Spleen (tissue), 11 donors: ENCODE results near the gene PTPRN2. TPM values are rescaled to one million over a fixed set of nuclear protein-coding genes. Genes with fewer than 3 reads are reported as not detected.

ENCODE experiments used
- DNase-seq: peaks from one replicate; pipeline ENCODE4 v3.0.0-alpha.2; 2020
- H3K27ac ChIP-seq, 8 donors: fragments of 200-600 bp; sonication (generic) in 7 of 8; 1 replicate in 4 of 8; 2 replicates in 4 of 8; pipeline versions ENCODE4 v1.5.0 to v1.8.0; 2016 to 2021; ENCODE audit warnings: inconsistent platforms in 4 of 8, mild to moderate bottlenecking in 4 of 8, moderate library complexity in 1 of 8
- H3K27me3 ChIP-seq, 7 donors: fragments of 200-600 bp; sonication (generic) in 6 of 7; replicated peaks in 1 of 7; 1 replicate in 4 of 7; 2 replicates in 3 of 7; pipeline versions ENCODE4 v1.5.0 to v1.8.0; 2016 to 2021; ENCODE audit warnings: inconsistent platforms in 3 of 7, mild to moderate bottlenecking in 1 of 7
- H3K36me3 ChIP-seq, 6 donors: fragments of 200-600 bp; sonication (generic) in 5 of 6; 1 replicate in 4 of 6; 2 replicates in 2 of 6; pipeline versions ENCODE4 v1.5.0 to v1.8.0; 2016 to 2021; ENCODE audit warnings: inconsistent platforms in 2 of 6
- H3K4me1 ChIP-seq, 6 donors: fragments of 200-600 bp; sonication (generic) in 5 of 6; 1 replicate in 3 of 6; 2 replicates in 3 of 6; pipeline versions ENCODE4 v1.5.0 to v1.8.0; 2016 to 2021; ENCODE audit warnings: inconsistent platforms in 3 of 6
- H3K4me3 ChIP-seq, 8 donors: fragments of 200-600 bp; sonication (generic) in 7 of 8; 1 replicate in 4 of 8; 2 replicates in 4 of 8; pipeline versions ENCODE4 v1.5.0 to v1.8.0; 2016 to 2021; ENCODE audit warnings: inconsistent platforms in 4 of 8, mild to moderate bottlenecking in 4 of 8, moderate library complexity in 2 of 8
- H3K9me3 ChIP-seq, 8 donors: fragments of 200-600 bp; sonication (generic) in 7 of 8; 1 replicate in 4 of 8; 2 replicates in 4 of 8; pipeline versions ENCODE4 v1.5.0 to v1.8.0; 2016 to 2021; ENCODE audit warnings: inconsistent platforms in 4 of 8
- CTCF ChIP-seq, 11 experiments: fragments of 200-600 bp in 7 of 11; fragments of 450-650 bp in 4 of 11; sonication (generic) in 4 of 11; IDR thresholded peaks in 8 of 11; conservative IDR thresholded peaks in 3 of 11; 1 replicate in 7 of 11; 2 replicates in 4 of 11; pipeline versions ENCODE4 v1.4.0 to v1.8.0; 2016 to 2021; ENCODE audit warnings: antibody characterized with exemption in 11 of 11, inconsistent platforms in 4 of 11, mild to moderate bottlenecking in 1 of 11
- POLR2A ChIP-seq, 3 donors: fragments of 450-650 bp; IDR thresholded peaks; one replicate each; pipeline ENCODE4 v1.5.1; 2017; ENCODE audit warnings: antibody characterized with exemption in 3 of 3, mild to moderate bottlenecking in 1 of 3
- POLR2AphosphoS5 ChIP-seq, 3 donors: sonication (generic); formaldehyde crosslinking; IDR thresholded peaks; one replicate each; pipeline ENCODE4 v1.5.1; 2017; ENCODE audit warnings: antibody characterized with exemption in 3 of 3
- WGBS, 5 donors: extraction: QIAGEN DNeasy Blood & Tissue Kit in 3 of 5; methylation state at CpG; one replicate each; pipeline versions ENCODE4 v1.1.5 to v1.1.7; 2013 to 2018; 5-methylcytosine and 5-hydroxymethylcytosine counted together
- intact Hi-C: fragments of 100-400 bp; cut with DNase I; formaldehyde crosslinking; loops from one replicate; pipeline ENCODE4 v1.15.0; 2023; ENCODE audit warnings: low total_unique reads
- polyA plus RNA-seq, 3 donors: library from polyadenylated mRNA; stranded (reverse); fragments of 200-250 nt; gene quantifications; one replicate each; pipeline ENCODE4 v1.2.1, GENCODE V29; 2013
- total RNA-seq, 7 donors: library from RNA; depleted of rRNA in 3 of 7; stranded (reverse); fragments of >200 nt in 3 of 7; fragmentation: NEBNext Ultra II Directional in 4 of 7; extraction: Animal tissue kit (Norgen Biotek cat#: 25700) in 4 of 7; gene quantifications; one replicate each; pipeline versions ENCODE4 v1.1.0 to v1.2.1, GENCODE V29; 2016 to 2021
- donor health status: healthy with polysubstance abuse.
- donor health status: DM: no; HTN: no; CAD: no; lungs with moderate emphysema.
- donor health status: DM: no; HTN: no; CAD: no.
- donor health status: Bipolar disorder and iron deficiency.
- donor health status: healthy.
- donor health status: DM: no; HTN: no; CAD: no.
- donor health status: DM: yes; HTN: yes; CAD: no.

The PTPRN2 gene
- total and polyA plus RNA-seq, 10 donors, result 7.0 to 22.8 (median 16.8) TPM

DNA sequence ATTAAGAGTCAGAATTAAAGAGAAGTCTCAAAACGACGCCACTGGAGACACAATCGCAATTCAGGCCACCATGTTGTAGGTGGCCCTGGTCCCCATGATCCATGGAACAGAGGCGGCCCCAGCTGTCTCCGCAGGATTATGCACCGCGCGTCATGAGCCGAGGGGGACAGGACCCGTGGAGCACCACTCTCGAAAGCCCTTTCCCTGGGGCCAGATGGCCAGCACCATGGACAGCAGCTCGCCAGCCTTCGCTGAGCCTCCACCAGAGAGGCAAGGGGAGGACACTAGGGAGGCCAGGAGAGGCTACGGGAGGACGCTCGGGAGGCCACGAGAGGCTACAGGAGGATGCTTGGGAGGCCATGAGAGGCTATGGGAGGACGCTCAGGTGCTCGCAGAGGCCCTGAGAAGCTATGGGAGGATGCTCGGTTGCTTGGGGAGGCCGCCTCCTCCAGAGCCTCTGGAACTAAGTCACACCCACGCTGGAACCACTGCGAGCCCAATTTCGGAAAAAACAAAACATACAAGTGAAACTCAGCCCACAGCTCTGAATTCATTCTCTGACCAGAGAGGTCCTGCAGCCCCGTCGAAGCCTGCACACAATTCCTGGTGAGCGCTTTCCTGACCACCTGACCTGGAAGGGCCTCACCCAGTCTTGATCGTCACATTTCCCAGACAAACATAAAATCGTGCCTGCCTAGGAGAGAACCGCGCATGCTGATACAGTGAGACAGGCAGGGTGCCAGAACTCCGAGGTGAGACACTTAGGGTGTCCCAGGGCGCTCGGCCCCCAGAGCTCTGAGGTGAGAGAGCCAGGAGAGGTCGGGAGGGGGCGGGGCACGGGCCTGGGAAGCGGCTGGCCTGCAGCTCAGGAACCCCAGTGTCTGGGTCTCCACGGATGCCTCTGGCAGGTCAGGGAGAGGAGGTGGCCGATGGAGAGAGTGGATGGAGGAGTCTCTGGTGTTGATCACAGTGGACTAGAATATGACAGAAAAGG, 224.4 kb downstream of the PTPRN2 start:
- Histone ChIP-seq H3K4me1 (no peaks in the 10 kb centered on the region), H3K36me3 (no peaks in the 10 kb centered on the region), H3K27ac (no peak overlapping the region), H3K9me3 (no peaks in the 10 kb centered on the region), H3K27me3 (peaks cover 0 to 13% (median 0%) of the 10 kb centered on the region in 7 donors), H3K4me3 (no peak overlapping the region)
- peak; percentile 71 for DNase-seq
- WGBS, 5 donors, result 79 to 84% (median 81%) methylated on average over 40 of the region's 40 CpGs
- intact Hi-C loops, result no loop called here
- TF ChIP-seq POLR2A (IDR thresholded peaks at IDR 0.05) (no peak), CTCF (IDR thresholded peaks at IDR 0.05 in 8 of 11, conservative IDR thresholded peaks at IDR 0.05 in 3 of 11) (no peak), POLR2AphosphoS5 (IDR thresholded peaks at IDR 0.05) (no peak)

- TF ChIP-seq POLR2AphosphoS5 (IDR thresholded peaks at IDR 0.05), result no peak
- no peak for TF ChIP-seq CTCF (IDR thresholded peaks at IDR 0.05 in 8 of 11, conservative IDR thresholded peaks at IDR 0.05 in 3 of 11)
- TF ChIP-seq POLR2A (IDR thresholded peaks at IDR 0.05), result no peak
- 82 to 95% (median 88%) methylated on average over 7 to 8 of the region's 8 CpGs for WGBS, 5 donors
- Histone ChIP-seq H3K4me1 (no peaks in the 10 kb centered on the region), H3K4me3 (no peak overlapping the region), H3K27me3 (peaks cover 0 to 19% (median 0%) of the 10 kb centered on the region in 7 donors), H3K36me3 (no peaks in the 10 kb centered on the region), H3K27ac (no peak overlapping the region), H3K9me3 (no peaks in the 10 kb centered on the region)
- intact Hi-C loops, result no loop called here
- peak; percentile 66 for DNase-seq
These were observed 225.6 kb downstream of the PTPRN2 start for GRCh38 chr7:158362001-158362400.

DNA sequence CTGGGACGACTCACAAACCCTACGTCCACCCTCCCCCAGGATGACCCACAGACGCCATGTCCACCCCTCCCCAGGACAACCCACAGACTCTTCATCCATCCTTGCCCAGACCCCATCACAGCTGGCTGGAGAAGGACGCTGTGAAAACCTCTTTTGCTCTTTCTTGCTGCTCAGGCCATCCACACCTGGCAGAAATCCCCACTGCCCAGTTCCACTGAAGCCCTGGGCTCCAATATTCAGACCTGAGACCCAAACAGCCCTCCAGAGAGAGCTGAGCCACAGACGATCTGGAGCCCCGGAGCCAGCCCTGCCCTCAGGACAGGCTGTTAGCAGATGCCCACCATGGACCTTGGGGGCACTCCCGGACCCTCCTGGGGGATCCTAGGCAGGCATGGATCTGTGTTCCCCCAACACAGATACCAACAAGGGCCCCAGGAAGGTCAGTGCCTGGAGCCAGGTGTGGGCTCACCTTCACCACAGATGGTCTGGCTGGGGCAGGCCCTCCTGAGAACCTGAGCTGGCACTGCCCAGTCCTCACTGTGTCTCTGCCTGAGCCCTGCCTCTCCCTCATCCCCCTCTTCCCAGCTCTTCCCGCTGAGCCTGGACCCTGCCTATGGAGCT, 226.2 kb downstream of the PTPRN2 start:
- WGBS, 5 donors, result 68 to 80% (median 80%) methylated on average over 6 to 8 of the region's 8 CpGs
- no peaks in the 10 kb centered on the region for H3K36me3 ChIP-seq
- no peak for TF ChIP-seq POLR2AphosphoS5 (IDR thresholded peaks at IDR 0.05)
- TF ChIP-seq POLR2A (IDR thresholded peaks at IDR 0.05), result no peak
- TF ChIP-seq CTCF (IDR thresholded peaks at IDR 0.05 in 8 of 11, conservative IDR thresholded peaks at IDR 0.05 in 3 of 11), result no peak
- H3K27me3 ChIP-seq, result peaks cover 0 to 21% (median 0%) of the 10 kb centered on the region in 7 donors
- peak; percentile 63 for DNase-seq
- H3K27ac ChIP-seq, result no peak overlapping the region
- no peak overlapping the region for H3K4me3 ChIP-seq
- H3K9me3 ChIP-seq, result no peaks in the 10 kb centered on the region
- H3K4me1 ChIP-seq, result no peaks in the 10 kb centered on the region
- intact Hi-C loops, result no loop called here
